NK-92 treated with Interleukin-12 subunit alpha and Interleukin-12 subunit beta, amount 100 ng/mL, for 24 hours (cell line): ENCODE measurements around the gene TNKS2.
"Not testable (repeated sequence)": the region's sequence is repeated elsewhere in the genome, so short reads cannot be mapped to it uniquely, and the experiment has no call there.

Experiments
- DNase-seq: peaks from one replicate; lab custom pipeline; 2025; lab: John Stamatoyannopoulos, UW

The TNKS2 gene

GRCh38 chr10:91796331-91797047 is 1.7 kb upstream of the TNKS2 start:
- DNase-seq: peak; percentile 48

DNA sequence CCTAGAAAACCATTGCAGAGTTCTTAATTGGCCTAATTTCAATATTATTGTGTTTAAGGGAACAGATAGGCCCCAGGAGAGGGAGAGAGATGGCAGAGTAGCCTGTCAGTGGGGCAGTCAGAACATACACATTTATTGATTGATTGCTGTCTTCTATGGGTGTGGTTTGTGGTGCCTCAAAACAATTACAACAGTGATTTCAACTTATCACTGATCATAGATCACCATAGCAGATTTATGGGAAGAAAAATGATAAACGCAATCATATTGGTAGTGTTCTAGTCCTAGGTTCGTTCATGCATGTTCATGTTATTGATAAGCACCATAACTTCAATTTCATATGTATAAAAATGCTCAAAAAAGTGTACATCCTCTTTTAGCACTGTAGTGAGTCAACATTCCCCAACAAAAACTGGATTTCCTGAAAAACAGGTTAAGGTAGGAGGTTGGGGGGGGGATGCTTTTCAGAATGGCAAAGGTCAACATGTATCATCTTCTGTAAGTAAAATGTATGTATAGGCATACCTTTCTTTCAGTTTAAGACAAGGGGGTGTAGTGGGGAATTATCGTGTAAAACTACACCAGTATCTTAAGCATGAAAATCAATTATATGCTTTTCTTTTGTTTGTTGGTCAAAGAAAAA is 1.1 kb upstream of the TNKS2 start:
- no peak for DNase-seq

DNA sequence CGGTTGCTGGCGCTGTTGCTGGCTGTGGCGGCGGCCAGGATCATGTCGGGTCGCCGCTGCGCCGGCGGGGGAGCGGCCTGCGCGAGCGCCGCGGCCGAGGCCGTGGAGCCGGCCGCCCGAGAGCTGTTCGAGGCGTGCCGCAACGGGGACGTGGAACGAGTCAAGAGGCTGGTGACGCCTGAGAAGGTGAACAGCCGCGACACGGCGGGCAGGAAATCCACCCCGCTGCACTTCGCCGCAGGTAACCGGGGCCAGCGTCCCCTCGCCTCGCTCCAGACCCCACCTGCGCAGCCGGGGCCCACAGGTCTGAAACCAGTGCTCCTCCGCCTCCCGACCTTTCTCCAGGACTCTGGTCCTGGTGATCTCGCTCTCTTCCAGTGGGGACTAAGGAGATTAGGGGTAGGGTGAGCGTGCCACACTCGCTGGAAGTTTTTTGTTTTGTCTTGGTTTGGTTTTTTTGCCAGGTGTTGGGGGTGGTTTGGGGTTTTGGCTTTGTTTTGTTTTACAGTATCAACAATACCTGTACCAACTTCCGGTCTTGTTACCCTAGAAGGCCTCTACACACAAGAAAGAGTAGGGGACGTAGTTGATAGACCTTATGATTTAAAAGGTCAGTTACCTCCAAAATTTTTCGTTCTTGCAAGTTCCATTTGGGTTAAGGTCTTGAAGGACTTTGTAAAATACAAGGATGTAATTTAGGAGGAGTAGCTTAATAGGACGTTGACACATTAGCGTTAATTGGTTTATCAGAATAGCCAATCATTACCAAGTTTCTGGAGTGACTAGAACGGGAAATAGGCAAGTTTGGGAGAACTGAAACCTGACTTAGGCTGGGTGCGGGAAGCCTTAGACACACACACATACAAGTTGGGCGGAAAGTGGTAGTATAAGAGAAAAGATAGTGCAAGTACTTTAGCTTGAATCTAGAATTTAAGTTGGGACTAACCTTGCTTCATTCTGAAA is 704 bp downstream of the TNKS2 start:
- peak; percentile 51 for DNase-seq

DNA sequence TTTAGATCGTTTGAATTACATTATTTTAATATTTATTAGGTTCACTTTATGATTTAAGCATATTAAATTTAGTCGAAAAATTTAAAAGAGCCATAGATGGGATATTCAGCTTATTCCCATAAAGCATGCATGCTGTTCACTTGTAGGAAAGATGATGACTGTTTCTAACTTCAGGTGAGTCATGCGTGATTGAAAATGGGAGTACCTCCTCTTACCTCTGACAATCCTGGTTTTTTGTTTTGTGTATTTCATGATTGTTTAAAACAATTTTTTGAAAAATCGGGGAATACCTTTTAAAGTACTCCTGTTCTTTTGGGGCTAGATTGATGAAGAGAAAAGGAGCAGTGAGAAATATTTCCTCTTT is 1.4 kb downstream of the TNKS2 start:
- DNase-seq: no peak

DNA sequence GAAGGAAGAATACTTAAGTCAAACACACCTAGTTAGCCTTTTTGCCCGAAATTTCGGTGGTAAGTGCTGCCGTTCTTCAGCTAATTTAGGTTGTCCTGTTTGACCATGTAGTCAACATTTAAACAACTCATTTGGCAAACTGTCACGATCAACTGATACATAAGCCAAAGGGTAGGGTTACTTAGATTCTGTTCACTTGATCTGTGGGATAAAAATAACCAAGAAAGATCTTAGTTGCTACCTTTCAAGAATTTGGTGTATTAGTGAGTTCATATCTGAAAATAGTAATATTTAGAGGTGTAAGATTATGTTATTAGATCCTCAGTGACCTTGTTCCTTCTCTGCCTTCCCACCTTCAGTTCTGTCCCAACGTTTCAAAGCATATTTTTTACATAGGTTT is 2.0 kb downstream of the TNKS2 start:
- DNase-seq: no peak

GRCh38 chr10:91800756-91801155 is 2.5 kb downstream of the TNKS2 start:
- DNase-seq: no peak

DNA sequence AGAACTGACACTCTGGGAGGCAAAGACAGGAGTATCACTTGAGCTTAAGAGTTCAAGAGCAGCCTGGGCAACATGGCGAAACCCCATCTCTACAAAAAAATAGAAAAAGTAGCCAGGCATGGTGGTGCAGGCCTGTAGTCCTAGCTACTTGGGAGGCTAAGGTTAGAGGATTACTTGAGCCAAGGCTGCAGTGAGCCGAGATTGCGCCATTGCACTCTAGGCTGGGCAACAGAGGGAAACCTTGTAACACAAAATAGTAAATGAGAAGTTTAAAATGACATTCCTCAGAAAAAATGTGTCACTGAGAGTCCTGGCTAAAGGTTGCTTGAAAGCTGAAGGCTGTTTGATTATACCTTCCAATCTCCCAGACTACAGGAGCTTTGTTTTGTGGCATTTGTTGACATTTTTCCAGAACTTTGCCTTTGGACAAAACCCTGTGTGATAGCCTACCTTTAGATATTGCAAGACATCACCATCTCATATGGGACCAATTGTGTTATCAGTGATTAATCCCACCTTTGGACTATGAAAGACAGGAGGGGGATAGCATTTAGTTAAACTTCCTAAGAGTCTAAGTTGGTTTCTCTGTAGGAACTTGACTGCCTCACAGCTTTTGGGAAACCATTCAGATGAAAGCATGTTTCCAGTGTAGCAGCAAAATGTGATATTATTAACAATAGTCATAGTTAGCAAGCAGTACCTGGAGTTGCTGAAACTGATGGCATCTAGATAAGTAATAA is 5.3 kb downstream of the TNKS2 start:
- no peak for DNase-seq

DNA sequence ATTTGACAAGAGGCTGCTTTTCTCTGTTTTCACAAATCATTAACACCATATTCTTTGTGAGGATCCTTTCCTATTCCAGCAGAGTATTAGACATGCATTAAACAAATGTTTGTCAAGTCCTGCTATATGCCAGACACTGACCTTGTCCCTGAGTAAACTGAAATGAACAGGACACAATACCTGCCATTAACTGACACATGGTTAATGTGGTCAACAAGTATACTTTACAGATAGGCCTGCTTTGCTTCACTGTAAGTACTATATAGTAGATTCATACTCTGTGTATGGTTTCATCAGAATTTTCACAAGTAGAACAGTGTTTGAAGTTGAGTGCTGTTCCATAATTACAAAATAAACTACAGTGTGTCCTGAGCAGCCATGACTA is 5.9 kb downstream of the TNKS2 start:
- DNase-seq: no peak

GRCh38 chr10:91805110-91805838 is 7.0 kb downstream of the TNKS2 start:
- no peak for DNase-seq

GRCh38 chr10:91807264-91807663 is 9.0 kb downstream of the TNKS2 start:
- not testable (repeated sequence) for DNase-seq

DNA sequence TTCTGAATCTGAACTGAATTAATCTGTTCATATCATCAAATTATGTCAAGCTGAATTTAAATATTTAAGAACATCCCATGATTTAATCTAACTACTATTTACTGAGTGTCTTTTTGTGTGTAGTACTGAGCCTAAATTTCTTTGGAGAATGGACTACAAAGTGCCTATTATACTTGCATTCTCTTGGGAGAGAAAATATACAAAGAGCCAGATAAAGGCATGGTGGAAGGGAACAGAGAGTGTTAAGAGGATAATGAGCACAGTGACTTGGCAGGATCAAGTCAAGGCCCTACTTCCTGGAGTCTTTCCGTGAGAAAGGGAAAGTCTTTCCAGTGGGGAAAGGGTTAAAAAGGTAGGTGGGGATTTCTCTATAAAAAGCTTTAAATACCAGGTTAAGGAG is 15.0 kb downstream of the TNKS2 start:
- DNase-seq: no peak

- DNase-seq: no peak
Measured at GRCh38 chr10:91816981-91817380, 18.8 kb downstream of the TNKS2 start.

DNA sequence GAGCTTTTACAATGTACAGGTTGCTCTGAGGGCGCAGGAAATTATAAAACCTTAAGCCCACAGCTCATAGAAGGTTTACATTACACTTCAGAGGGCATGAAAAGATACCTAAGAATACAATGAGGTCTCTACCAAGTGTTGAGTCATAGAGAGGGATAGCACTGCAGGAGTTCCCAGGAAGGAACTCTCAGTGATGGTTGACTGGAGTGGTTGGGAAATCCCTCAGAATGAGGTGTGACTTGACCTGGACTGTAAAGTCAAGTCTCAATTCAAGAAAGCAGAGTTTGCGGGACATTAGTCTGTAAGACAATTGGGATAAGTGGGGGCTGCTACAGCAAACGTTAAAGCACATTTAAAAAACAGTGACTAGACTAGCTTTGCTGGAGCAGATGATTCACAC is 21.9 kb downstream of the TNKS2 start:
- no peak for DNase-seq

DNA sequence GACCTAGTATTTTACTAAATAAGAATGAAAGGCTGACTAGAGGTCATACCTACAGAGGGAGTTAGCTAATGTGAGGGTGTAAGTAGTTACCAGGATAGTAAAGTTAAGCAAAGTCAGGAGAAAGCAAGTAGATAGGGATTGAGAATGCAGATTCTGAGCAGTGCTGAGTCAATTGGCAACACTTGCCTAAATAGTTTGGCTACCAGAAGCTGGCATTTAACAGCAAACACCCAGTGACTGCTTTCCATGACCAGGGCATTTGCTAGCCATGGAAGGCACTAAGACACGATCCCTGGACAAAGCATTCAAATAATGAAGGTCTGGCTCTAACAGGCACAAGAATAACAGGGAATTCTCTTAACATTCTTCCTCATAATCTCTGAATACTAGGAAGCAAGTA is 25.9 kb downstream of the TNKS2 start:
- DNase-seq: no peak

DNA sequence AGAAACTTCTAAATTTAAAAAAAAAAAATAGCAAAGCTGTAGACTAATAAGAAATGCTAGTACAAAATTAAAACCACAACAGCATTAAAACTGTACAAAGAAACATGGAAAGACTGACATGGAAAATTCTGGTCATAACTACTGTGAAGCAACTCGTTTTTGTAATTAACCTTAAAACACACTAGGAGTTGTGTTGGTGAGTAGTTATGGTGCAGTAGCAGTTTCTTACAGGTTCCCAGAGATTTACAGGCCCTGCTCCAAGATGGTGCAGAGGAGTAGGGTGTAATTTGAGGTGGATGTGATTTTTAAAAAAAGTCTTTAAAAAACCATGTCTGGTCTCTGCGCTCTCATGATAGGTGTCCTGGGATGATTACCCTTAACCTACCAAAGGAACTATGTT is 31.0 kb downstream of the TNKS2 start:
- DNase-seq: no peak

- no peak for DNase-seq
Measured at GRCh38 chr10:91838199-91838598, 40.0 kb downstream of the TNKS2 start.

DNA sequence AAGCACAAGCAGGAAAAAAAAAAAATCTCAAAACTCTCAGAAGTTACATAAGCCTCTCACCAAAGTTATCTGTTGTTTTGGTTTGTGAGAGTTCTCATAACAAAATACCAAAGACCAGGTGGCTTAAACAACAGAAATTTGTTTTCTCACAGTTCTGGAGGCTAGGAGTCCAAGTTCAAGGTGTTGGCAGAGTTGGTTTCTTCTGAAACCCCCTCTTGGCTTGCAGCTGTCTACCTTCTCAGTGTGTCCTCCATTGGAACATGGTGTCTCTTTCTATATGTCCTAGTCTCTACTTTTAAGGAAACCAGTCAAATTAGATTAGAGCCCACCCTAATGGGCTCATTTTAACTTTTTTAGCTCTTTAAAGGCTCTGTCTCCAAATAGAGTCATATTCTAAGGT is 44.9 kb downstream of the TNKS2 start:
- DNase-seq: no peak

DNA sequence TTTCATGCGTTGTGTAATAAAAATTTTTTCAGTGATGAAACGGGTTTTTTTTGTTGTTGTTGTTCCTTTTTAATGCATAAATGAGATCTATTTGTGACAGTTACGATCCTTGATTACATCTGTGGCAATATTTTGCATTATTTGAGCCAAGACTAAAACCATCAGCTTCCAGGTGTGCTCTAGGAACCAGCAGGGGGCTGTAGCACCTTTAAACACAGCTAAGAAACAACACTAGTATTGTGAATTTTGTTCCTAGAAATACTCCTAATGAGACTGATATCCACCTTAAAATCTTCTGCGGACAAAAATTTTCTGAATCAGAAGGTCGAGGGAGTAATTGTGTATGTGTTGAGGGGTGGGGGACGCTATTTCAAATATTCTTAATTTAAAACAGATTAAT is 58.4 kb downstream of the TNKS2 start:
- no peak for DNase-seq

- DNase-seq: no peak
Measured at GRCh38 chr10:91860885-91861284, 62.7 kb downstream of the TNKS2 start.

- DNase-seq: no peak
Measured at GRCh38 chr10:91864099-91864498, 65.9 kb downstream of the TNKS2 start.

- DNase-seq: no peak
Measured at GRCh38 chr10:91864744-91865143, 66.5 kb downstream of the TNKS2 start.
